GM21390 (cell line): ENCODE measurements around the gene EPHB2.

Source experiments
- ATAC-seq: cut with Tn5 transposase; IDR thresholded peaks from one replicate; pipeline ENCODE4 v1.9.1; 2021; ENCODE audit not compliant: unreplicated experiment

Gene EPHB2

GRCh38 chr1:22876359-22877111 is 165.9 kb downstream of the EPHB2 start:
- no peak for ATAC-seq

GRCh38 chr1:22877112-22877915 is 166.7 kb downstream of the EPHB2 start:
- ATAC-seq, result no peak

- ATAC-seq, result no peak
Measured at GRCh38 chr1:22877980-22878379, 167.3 kb downstream of the EPHB2 start.

GRCh38 chr1:22878626-22879025 is 168.0 kb downstream of the EPHB2 start:
- ATAC-seq, result no peak

GRCh38 chr1:22879445-22879844 is 168.8 kb downstream of the EPHB2 start:
- ATAC-seq, result no peak

- no peak for ATAC-seq
Measured at GRCh38 chr1:22880174-22880601, 169.5 kb downstream of the EPHB2 start.

GRCh38 chr1:22883406-22883805 is 172.8 kb downstream of the EPHB2 start:
- ATAC-seq, result no peak

- no peak for ATAC-seq
Measured at GRCh38 chr1:22884806-22885530, 174.3 kb downstream of the EPHB2 start.

- no peak for ATAC-seq
Measured at GRCh38 chr1:22886211-22886610, 175.6 kb downstream of the EPHB2 start.

GRCh38 chr1:22887491-22887890 is 176.9 kb downstream of the EPHB2 start:
- ATAC-seq, result no peak

- no peak for ATAC-seq
Measured at GRCh38 chr1:22888320-22889075, 177.9 kb downstream of the EPHB2 start.

- ATAC-seq, result no peak
Measured at GRCh38 chr1:22889213-22889827, 178.7 kb downstream of the EPHB2 start.

- ATAC-seq, result no peak
Measured at GRCh38 chr1:22892789-22893188, 182.2 kb downstream of the EPHB2 start.

GRCh38 chr1:22893292-22893691 is 182.7 kb downstream of the EPHB2 start:
- no peak for ATAC-seq

GRCh38 chr1:22895357-22895756 is 184.7 kb downstream of the EPHB2 start:
- no peak for ATAC-seq

- no peak for ATAC-seq
Measured at GRCh38 chr1:22896184-22896583, 185.5 kb downstream of the EPHB2 start.

GRCh38 chr1:22900451-22900850 is 189.8 kb downstream of the EPHB2 start:
- no peak for ATAC-seq

- ATAC-seq, result no peak
Measured at GRCh38 chr1:22903113-22903512, 192.5 kb downstream of the EPHB2 start.

- ATAC-seq, result no peak
Measured at GRCh38 chr1:22906968-22907367, 196.3 kb downstream of the EPHB2 start.

- no peak for ATAC-seq
Measured at GRCh38 chr1:22907528-22907927, 196.9 kb downstream of the EPHB2 start.
